ENCODE measurements around the gene PPM1M.

The PPM1M gene

DNA sequence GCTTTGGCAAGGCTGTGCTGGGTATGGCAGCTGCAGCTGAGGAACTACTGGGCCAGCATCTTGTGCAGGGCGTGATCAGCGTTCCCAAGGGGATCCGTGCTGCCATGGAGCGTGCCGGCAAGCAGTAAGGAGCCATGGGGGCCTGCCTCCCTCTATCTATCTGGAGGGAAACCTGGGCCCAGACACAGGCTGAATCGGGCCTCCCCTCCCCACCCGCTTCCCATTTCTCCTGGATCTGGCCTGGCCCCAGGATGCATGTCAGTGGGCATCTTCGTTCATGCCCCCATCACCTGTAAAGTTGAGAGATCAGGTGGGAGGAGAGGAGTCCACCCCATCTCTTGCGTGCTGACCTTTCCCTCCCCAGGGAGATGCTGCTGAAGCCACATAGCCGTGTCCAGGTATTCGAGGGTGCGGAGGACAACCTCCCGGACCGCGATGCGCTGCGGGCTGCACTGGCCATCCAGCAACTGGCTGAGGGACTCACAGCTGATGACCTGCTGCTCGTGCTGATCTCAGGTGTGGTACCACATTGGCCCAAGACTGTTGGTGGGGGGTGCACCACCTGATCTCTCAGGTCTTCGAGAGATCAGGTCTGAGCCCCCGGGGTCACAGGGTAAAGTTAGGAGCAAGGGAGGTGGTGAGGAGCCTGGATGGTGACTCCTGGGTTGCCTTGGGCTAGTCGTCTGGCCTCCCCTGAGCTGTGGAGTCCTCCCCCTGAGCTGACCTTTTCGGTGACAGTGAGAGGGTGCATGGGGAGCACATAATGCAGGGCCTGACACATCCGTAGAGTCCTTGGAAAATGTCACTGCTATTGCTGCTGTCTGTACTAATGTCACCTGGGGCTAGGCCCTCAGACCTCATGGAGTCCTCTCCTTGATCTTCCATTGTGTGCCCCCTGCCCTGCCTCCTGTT is 45.3 kb downstream of the PPM1M start:
- H3K27ac ChIP-seq = peak overlapping the region in 2 of 11 experiments; percentile 28 to 35; a peak in 2 of 22 replicates
- H3K9ac ChIP-seq = peak overlapping the region in 9 of 11 experiments; percentile 26 to 94 (median 45); a peak in 17 of 22 replicates
- no peaks in the 10 kb centered on the region for H3K9me3 ChIP-seq (replicated peaks in 1 of 11)

DNA sequence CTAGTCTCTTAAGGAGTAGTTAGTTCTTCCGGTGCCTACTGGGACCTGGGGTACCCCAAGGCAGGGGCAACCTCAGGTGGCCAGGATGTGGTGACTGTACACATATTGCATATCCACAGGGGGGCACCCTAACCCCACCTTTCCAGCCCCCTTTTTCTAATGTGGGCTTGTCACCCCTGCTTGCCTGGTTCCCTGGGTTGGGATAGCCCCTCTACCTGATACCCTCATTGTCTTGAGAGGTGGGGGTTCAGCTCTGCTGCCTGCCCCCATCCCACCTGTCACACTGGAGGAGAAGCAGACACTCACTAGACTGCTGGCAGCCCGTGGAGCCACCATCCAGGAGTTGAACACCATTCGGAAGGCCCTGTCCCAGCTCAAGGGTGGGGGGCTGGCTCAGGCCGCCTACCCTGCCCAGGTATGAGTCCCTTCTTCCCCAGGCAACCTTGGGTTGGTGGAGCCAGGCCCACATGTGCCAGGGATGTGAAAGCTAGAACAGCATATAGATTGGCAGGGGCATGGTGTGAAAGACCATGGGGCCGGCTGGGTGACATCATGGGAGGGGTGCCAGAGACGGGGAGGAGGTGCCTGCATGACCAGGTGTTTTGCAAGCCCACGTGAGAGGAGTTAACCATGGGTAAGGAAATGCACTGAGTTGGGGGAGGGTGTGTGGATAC is 46.1 kb downstream of the PPM1M start:
- Histone ChIP-seq H3K4me1 (peaks cover 35 to 51% (median 43%) of the 10 kb centered on the region in 10 experiments), H3K27me3 (no peaks in the 10 kb centered on the region), H3K9ac (peak overlapping the region in 5 of 11 experiments; percentile 8 to 93 (median 31); a peak in 4 of 22 replicates), H3K4me2 (peak overlapping the region in 6 of 11 experiments; percentile 83 to 95 (median 90); a peak in 7 of 22 replicates), H4K20me1 (peaks cover 0 to 64% (median 26%) of the 10 kb centered on the region in 11 experiments; a peak in 13 of 22 replicates), H3K9me3 (replicated peaks in 1 of 11) (no peaks in the 10 kb centered on the region), H3K27ac (peak overlapping the region in 1 of 11 experiments; percentile 34; a peak in 1 of 22 replicates), H3K36me3 (peaks cover 18 to 60% (median 43%) of the 10 kb centered on the region in 11 experiments), H3K4me3 (no peak overlapping the region)
- TF ChIP-seq Cebpa-rat (IDR thresholded peaks at IDR 0.05) = no peak

More for the DNA sequence above, 45.3 kb downstream of the PPM1M start:
- H3K4me1 ChIP-seq = peaks cover 36 to 53% (median 44%) of the 10 kb centered on the region in 10 experiments
- peaks cover 18 to 54% (median 43%) of the 10 kb centered on the region in 11 experiments for H3K36me3 ChIP-seq
- TF ChIP-seq Cebpa-rat (IDR thresholded peaks at IDR 0.05) = no peak
- H3K27me3 ChIP-seq = no peaks in the 10 kb centered on the region
- H4K20me1 ChIP-seq = peaks cover 0 to 56% (median 26%) of the 10 kb centered on the region in 11 experiments; a peak in 13 of 22 replicates
- peak overlapping the region; percentile 82 to 96 (median 92) for H3K4me2 ChIP-seq
- peak overlapping the region in 2 of 10 experiments; percentile 6 to 19; a peak in 2 of 20 replicates for H3K4me3 ChIP-seq

DNA sequence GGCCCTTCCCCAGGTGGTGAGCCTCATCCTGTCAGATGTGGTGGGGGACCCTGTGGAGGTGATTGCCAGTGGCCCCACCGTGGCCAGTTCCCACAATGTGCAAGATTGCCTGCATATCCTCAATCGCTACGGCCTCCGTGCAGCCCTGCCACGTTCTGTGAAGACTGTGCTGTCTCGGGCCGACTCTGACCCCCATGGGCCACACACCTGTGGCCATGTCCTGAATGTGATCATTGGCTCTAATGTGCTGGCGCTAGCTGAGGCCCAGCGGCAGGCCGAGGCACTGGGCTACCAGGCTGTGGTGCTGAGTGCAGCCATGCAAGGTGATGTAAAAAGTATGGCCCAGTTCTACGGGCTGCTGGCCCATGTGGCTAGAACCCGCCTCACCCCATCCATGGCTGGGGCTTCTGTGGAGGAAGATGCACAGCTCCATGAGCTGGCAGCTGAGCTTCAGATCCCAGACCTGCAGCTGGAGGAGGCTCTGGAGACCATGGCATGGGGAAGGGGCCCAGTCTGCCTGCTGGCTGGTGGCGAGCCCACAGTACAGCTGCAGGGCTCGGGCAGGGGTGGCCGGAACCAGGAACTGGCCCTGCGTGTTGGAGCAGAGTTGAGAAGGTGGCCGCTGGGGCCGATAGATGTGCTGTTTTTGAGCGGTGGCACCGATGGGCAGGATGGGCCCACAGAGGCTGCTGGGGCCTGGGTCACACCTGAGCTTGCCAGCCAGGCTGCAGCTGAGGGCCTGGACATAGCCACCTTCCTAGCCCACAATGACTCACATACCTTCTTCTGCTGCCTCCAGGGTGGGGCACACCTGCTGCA is 46.9 kb downstream of the PPM1M start:
- Histone ChIP-seq H4K20me1 (peaks cover 0 to 72% (median 26%) of the 10 kb centered on the region in 11 experiments; a peak in 13 of 22 replicates), H3K36me3 (peaks cover 18 to 61% (median 43%) of the 10 kb centered on the region in 11 experiments), H3K27me3 (no peaks in the 10 kb centered on the region), H3K4me1 (peaks cover 38 to 52% (median 44%) of the 10 kb centered on the region in 10 experiments), H3K27ac (no peak overlapping the region; a peak in 1 of 22 replicates), H3K4me3 (no peak overlapping the region), H3K9me3 (replicated peaks in 1 of 11) (no peaks in the 10 kb centered on the region), H3K9ac (peak overlapping the region in 3 of 11 experiments; percentile 4 to 49 (median 31); a peak in 2 of 22 replicates), H3K4me2 (no peak overlapping the region)
- TF ChIP-seq Cebpa-rat (IDR thresholded peaks at IDR 0.05) = no peak

DNA sequence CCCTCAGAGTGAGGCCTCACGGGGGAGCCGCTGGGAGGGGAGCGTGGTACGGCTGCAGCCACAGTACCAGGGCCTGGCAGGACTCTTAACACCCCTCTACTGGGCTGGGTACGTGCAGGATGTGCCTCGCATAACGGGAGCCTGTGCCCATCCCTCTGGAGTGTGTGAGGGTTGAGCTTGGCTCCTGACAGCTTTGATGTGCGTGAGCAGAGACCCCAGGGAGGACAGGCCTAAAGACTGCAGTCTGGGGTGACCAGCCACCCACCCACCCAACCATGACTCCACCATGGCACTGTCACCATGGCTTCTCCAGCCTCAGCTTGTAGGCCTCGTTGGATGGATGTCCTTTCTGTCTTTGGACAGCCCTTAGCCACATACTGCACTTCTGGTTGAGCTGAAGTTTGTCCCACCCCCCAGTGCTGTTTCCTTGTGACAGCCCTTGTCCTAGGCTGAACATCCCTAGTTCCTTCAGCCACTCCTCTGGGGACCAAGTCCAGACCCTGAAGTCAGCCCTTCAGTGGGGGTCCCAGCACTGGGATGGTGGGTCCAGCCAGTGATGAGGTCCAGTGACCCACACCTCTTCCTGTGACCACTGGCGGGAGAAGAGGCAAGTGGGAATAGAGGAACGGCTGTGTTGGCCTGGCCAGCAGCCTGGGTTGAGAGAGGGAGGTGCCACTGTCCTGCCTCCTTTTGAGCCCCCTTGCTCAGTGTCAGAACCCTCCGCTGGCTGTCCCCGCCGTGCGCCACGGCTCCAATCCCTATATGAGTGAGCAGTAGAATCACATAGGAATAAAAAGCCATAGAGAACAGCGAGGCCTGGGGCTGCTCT is 48.1 kb downstream of the PPM1M start:
- no peaks in the 10 kb centered on the region for H3K9me3 ChIP-seq (replicated peaks in 1 of 11)
- no peak overlapping the region; a peak in 1 of 22 replicates for H3K27ac ChIP-seq
- no peak overlapping the region for H3K4me2 ChIP-seq
- peaks cover 0 to 85% (median 26%) of the 10 kb centered on the region in 11 experiments; a peak in 14 of 22 replicates for H4K20me1 ChIP-seq
- peak overlapping the region in 4 of 11 experiments; percentile 15 to 32 (median 25); a peak in 3 of 22 replicates for H3K9ac ChIP-seq
- no peak for TF ChIP-seq Cebpa-rat (IDR thresholded peaks at IDR 0.05)
- peaks cover 18 to 61% (median 43%) of the 10 kb centered on the region in 11 experiments for H3K36me3 ChIP-seq
- H3K4me1 ChIP-seq = peaks cover 41 to 58% (median 52%) of the 10 kb centered on the region in 10 experiments
- H3K4me3 ChIP-seq = no peak overlapping the region
- H3K27me3 ChIP-seq = no peaks in the 10 kb centered on the region

DNA sequence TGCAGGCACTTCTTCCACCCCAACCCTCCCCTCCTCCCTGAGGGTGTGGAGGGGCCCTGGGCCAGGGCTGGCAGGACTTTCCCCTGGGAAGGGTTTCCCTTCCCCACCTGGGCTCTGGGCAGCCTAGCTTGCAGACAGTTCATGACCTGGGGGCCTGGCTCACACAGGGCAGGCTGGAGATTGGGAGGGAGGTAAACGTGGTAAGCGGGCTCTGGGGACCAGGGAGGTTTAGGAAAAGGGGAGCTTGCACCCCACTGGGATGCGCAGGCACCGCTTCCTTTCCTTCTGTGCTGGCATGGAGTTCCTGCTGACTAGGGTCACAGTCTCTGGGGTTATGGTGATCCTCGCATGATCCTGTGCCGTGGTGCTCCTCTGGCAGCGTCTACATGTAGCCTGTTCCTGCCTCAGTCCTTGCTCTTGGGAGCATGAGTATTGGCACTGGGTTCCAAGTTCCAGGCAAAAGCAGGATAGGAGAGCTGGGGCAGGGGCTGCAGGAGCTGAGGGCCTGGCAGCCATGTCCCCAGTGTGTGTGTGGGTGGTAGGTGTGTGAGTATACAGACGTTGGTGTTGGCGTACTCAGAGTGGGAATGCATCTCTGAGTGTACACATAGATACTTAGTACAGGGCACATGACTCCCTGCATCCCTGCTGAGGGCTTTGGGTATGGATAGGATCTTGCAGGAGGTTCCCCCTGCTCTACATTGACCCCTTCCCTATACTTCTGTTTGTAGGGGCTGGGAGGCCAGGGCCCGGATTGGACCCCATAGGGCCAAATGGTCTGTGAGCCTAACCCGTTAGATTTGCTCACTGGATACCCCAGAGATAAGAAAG is 49.0 kb downstream of the PPM1M start:
- Histone ChIP-seq H3K27ac (no peak overlapping the region; a peak in 1 of 22 replicates), H3K4me2 (no peak overlapping the region), H3K9me3 (replicated peaks in 1 of 11) (no peaks in the 10 kb centered on the region), H3K9ac (peak overlapping the region in 2 of 11 experiments; percentile 15 to 19; a peak in 3 of 22 replicates), H3K27me3 (no peaks in the 10 kb centered on the region), H4K20me1 (peaks cover 0 to 90% (median 26%) of the 10 kb centered on the region in 11 experiments; a peak in 14 of 22 replicates), H3K36me3 (peaks cover 18 to 61% (median 43%) of the 10 kb centered on the region in 11 experiments), H3K4me3 (no peak overlapping the region), H3K4me1 (peaks cover 38 to 58% (median 52%) of the 10 kb centered on the region in 10 experiments)
- no peak for TF ChIP-seq Cebpa-rat (IDR thresholded peaks at IDR 0.05)

DNA sequence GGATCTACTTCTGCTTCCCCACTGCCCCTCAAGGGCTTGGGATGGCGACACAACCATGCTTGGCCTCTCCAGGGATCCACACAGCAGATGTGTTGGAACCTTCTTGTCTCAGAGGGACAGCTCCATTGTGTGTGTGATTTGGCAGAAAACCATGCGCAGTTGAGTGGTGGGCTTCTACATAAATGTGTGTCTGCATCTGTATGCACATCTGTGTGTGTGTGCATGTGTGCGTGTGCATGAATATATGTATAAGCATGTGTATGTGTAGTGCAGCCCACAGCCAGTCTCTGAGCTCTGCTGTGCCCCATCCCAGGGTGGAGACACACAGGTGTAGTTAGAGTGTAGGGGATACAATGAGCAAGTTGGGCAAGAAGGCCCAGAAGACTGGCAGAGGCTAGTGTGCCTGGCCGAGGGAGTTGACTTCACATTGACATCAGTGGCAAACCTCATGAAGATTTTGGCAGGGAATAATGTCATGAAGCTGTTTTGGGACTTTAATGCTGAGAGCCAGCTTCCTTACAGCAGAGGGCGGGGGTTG is 50.2 kb downstream of the PPM1M start:
- no peaks in the 10 kb centered on the region for H3K27me3 ChIP-seq
- H3K4me1 ChIP-seq = peaks cover 35 to 55% (median 48%) of the 10 kb centered on the region in 10 experiments
- no peak overlapping the region for H3K9ac ChIP-seq
- H3K27ac ChIP-seq = no peak overlapping the region
- no peak overlapping the region for H3K4me3 ChIP-seq
- no peaks in the 10 kb centered on the region for H3K9me3 ChIP-seq (replicated peaks in 1 of 11)
- H3K4me2 ChIP-seq = no peak overlapping the region
- H4K20me1 ChIP-seq = peaks cover 0 to 90% (median 18%) of the 10 kb centered on the region in 11 experiments; a peak in 14 of 22 replicates
- TF ChIP-seq Cebpa-rat (IDR thresholded peaks at IDR 0.05) = no peak
- H3K36me3 ChIP-seq = peaks cover 18 to 59% (median 41%) of the 10 kb centered on the region in 11 experiments

Measured in BLaER1 treated with 17β-estradiol and CSF1 and Interleukin-3, amounts not matched to agents 10 nM and 100 nM (cell line).